K562 (cell line): ENCODE results near the gene HACE1. TPM values are rescaled to one million over a fixed set of nuclear protein-coding genes. Genes with fewer than 3 reads are reported as not detected.
A peak's percentile ranks its signal among the peaks of the same experiment; 100 is the strongest.

Experiments
- DACH1 ChIP-seq: fragments of 450-650 bp; IDR thresholded peaks from 2 replicates; pipeline ENCODE4 v1.6.1; 2018; ENCODE audit not compliant: partially characterized antibody
- LEF1 ChIP-seq: fragments of 450-650 bp; IDR thresholded peaks from 2 replicates; pipeline ENCODE4 v1.6.1; 2016; ENCODE audit warnings: mild to moderate bottlenecking
- NCOA1 ChIP-seq: fragments of 450-650 bp; IDR thresholded peaks from 2 replicates; pipeline ENCODE4 v1.6.1; 2016; ENCODE audit warnings: low read depth
- PHF21A ChIP-seq: fragments of 450-650 bp; IDR thresholded peaks from 2 replicates; pipeline ENCODE4 v1.6.1; 2017; ENCODE audit warnings: low read depth, borderline replicate concordance
- SAFB ChIP-seq: fragments of 200-400 bp; formaldehyde crosslinking; IDR thresholded peaks from 2 replicates; pipeline ENCODE4 v1.6.1; 2017; ENCODE audit warnings: low read depth, low read length, borderline replicate concordance
- SIRT6 ChIP-seq: IDR thresholded peaks from one replicate; pipeline ENCODE4 v1.6.1; 2012; ENCODE audit warnings: low read depth, mild to moderate bottlenecking, control low read depth, inconsistent platforms, low read length, moderate library complexity
- ZNF239 ChIP-seq: fragments of 250-450 bp; sonication (Bioruptor Pico); IDR thresholded peaks from 2 replicates; pipeline ENCODE4 v1.4.0; 2020; ENCODE audit warnings: mild to moderate bottlenecking
- ZNF586 ChIP-seq: fragments of 450-650 bp; formaldehyde crosslinking; conservative IDR thresholded peaks from 2 replicates; pipeline ENCODE4 v1.4.0; 2020; ENCODE audit warnings: mild to moderate bottlenecking, moderate library complexity
- polyA plus RNA-seq, 8 experiments: library from polyadenylated mRNA; depleted of rRNA in 4 of 8; stranded (reverse) in 5 of 8; unstranded in 3 of 8; fragments of >200 nt; fragmentation: Nextera tagmentation in 2 of 8; fragmentation: Illumina TruSeq in 1 of 8; extraction: Ambion mirVana in 2 of 8; extraction: Trizol in 1 of 8; gene quantifications; 2 replicates each; pipeline versions ENCODE4 v1.2.1 to v1.2.3, GENCODE V29; 2011 to 2014; ENCODE audit warnings: inconsistent platforms in 1 of 8, missing spikeins in 1 of 8
- total RNA-seq, 7 experiments: library from RNA; depleted of rRNA in 6 of 7; stranded (reverse); fragments of >200 nt in 6 of 7; fragmentation: Illumina TruSeq in 2 of 7; extraction: Trizol in 2 of 7; gene quantifications; 2 replicates each; pipeline versions ENCODE4 v1.2.1 to v1.2.3, GENCODE V29; 2011 to 2021; ENCODE audit warnings: low replicate concordance in 1 of 7
- TF ChIP-seq, protein P1 (sequence below): sonication (generic); formaldehyde crosslinking; IDR thresholded peaks from 2 replicates; pipeline ENCODE4 v1.8.1; 2023; ENCODE audit warnings: mild to moderate bottlenecking, missing genetic modification reagents
- TF ChIP-seq, protein P2 (sequence below): fragments of 250-450 bp; sonication (Bioruptor Pico); IDR thresholded peaks from 2 replicates; pipeline ENCODE4 v1.4.0; 2020; ENCODE audit warnings: mild to moderate bottlenecking, moderate library complexity
- TF ChIP-seq, protein P3 (sequence below): fragments of 250-450 bp; sonication (Bioruptor Pico); IDR thresholded peaks from 2 replicates; pipeline ENCODE4 v1.5.0; 2021; ENCODE audit warnings: mild to moderate bottlenecking, moderate library complexity
- TF ChIP-seq, protein P4 (sequence below), 2 experiments: IDR thresholded peaks in 1 of 2; conservative IDR thresholded peaks in 1 of 2; 2 replicates each; pipeline ENCODE4 v1.6.1; 2016; ENCODE audit warnings: low read depth in 2 of 2, mild to moderate bottlenecking in 1 of 2, missing compliant biosample characterization in 1 of 2, missing genetic modification characterization in 1 of 2, moderate library complexity in 1 of 2
- TF ChIP-seq, protein P5 (sequence below): fragments of 450-650 bp; formaldehyde crosslinking; IDR thresholded peaks from 2 replicates; pipeline ENCODE4 v1.4.0; 2022; ENCODE audit warnings: missing genetic modification characterization

Gene HACE1
- total and polyA plus RNA-seq, 9 of the 15 experiments (the other 6 are each of a cell fraction or from before 2014, with no cell fraction given), result 3.6 to 19.9 (median 9.1) TPM

DNA sequence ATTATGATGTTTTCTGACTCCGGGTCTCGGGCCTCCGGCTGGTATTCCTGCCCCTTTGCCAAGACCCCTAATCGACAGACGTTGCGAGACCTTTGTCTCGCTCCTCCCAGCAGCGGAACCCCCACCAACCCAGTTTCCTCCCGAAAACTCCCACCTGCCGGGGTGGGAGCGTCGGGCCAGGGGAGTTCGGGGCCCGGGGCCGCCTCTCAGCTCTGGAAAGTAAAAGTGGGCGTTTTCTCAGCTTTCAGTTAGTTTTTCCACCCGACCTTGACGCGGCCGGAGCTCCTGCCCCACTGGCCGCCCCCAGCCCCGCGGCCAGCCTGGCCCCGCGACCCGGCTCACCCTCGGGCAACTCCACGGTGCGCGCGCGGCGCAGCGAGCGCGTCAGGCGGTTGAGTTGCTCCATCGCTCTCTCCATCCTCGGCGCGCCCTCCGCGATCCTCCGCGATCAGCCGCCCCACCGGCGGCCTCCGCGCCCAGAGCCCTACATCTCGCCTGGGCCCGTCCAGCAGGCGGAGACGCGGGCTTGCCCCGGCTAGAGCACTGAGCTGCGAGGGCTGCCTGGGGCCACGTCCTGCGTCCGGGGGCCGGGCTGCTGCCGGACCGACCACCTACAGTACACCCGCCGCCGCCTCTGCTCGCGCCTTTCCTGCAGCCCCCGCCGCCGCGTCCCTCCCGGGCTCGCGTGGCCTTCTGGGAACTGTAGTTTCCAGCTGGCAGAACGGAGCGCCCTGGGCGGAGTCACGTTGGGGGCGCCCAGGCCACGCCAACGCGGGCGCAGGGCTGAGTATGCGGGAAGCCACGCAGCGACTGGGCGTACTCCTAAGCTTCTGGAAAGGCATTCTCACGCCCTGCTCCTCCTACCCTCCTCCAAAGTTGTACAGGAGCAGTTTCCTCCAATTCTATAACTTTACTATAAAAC, at the start of gene HACE1 (continued):
- TF ChIP-seq, protein P1, sequence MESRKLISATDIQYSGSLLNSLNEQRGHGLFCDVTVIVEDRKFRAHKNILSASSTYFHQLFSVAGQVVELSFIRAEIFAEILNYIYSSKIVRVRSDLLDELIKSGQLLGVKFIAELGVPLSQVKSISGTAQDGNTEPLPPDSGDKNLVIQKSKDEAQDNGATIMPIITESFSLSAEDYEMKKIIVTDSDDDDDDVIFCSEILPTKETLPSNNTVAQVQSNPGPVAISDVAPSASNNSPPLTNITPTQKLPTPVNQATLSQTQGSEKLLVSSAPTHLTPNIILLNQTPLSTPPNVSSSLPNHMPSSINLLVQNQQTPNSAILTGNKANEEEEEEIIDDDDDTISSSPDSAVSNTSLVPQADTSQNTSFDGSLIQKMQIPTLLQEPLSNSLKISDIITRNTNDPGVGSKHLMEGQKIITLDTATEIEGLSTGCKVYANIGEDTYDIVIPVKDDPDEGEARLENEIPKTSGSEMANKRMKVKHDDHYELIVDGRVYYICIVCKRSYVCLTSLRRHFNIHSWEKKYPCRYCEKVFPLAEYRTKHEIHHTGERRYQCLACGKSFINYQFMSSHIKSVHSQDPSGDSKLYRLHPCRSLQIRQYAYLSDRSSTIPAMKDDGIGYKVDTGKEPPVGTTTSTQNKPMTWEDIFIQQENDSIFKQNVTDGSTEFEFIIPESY (CRISPR knock-in tag), result peak; percentile 51; the same call in 1 of the 2 replicates
- TF ChIP-seq, protein P2, sequence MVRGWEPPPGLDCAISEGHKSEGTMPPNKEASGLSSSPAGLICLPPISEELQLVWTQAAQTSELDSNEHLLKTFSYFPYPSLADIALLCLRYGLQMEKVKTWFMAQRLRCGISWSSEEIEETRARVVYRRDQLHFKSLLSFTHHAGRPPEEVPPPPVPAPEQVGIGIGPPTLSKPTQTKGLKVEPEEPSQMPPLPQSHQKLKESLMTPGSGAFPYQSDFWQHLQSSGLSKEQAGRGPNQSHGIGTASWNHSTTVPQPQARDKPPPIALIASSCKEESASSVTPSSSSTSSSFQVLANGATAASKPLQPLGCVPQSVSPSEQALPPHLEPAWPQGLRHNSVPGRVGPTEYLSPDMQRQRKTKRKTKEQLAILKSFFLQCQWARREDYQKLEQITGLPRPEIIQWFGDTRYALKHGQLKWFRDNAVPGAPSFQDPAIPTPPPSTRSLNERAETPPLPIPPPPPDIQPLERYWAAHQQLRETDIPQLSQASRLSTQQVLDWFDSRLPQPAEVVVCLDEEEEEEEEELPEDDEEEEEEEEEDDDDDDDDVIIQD (CRISPR knock-in tag), result no peak
- no peak for TF ChIP-seq SIRT6
- TF ChIP-seq, protein P3, sequence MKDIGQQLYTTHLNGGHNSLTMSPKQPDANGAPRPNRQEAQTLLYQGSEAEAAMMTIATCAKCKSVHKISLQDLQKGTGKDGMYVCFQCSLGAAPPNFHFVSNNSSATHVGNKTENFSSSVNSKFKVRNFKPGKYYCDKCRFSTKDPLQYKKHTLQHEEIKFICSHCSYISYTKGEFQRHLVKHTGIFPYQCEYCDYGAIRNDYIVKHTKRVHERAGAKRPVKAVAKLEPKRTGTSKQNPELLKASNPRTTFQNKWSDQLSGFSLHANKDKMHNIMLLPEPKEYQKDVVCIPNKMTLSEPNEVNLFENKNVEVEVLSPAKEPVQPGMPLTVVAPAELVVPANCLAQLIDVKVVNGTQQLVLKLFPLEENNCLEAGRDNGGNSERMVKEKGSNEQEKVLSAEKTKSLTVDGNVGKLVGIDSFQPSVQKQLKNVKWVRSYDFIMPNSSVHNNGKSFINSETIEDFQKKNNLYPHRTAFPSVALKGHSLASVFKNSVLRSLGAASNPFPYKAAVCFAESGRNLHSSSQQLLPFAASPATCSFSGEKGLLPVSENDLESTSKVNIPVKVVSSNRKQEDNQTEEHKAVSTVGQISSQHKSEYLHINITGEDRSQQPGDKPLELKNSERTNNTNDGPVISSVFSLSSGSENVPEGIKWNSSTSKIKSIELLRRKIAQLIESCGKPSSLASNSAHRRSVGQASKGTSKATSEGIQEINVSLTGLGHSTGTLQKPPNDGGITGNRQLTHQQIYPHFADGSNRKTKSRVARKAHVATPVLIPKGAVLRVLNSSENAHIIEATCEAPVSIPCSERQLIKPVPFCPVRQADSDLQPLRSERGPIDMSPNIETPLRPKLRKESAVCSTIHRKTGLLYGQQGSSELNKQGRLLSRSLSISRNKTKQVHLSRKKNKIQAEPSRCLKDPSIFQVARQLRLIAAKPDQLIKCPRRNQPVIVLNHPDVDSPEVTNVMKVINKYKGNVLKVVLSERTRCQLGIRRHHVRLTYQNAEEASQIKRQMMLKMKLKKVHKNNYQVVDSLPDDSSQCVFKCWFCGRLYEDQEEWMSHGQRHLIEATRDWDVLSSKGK (CRISPR knock-in tag), result no peak
- no peak for TF ChIP-seq ZNF239 (CRISPR knock-in tag)
- TF ChIP-seq SAFB, result peak; percentile 57; the same call in 1 of the 2 replicates
- TF ChIP-seq PHF21A, result no peak
- TF ChIP-seq, protein P4, sequence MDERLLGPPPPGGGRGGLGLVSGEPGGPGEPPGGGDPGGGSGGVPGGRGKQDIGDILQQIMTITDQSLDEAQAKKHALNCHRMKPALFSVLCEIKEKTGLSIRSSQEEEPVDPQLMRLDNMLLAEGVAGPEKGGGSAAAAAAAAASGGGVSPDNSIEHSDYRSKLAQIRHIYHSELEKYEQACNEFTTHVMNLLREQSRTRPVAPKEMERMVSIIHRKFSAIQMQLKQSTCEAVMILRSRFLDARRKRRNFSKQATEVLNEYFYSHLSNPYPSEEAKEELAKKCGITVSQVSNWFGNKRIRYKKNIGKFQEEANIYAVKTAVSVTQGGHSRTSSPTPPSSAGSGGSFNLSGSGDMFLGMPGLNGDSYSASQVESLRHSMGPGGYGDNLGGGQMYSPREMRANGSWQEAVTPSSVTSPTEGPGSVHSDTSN (CRISPR knock-in tag; IDR thresholded peaks at IDR 0.05; ENCODE audit: low read depth), result no peak
- TF ChIP-seq, protein P4 (tag; conservative IDR thresholded peaks at IDR 0.05; ENCODE audit: low read depth), result no peak
- peak; percentile 32; the same call in 1 of the 2 replicates for TF ChIP-seq LEF1
- no peak for TF ChIP-seq ZNF586 (CRISPR knock-in tag)
- no peak for TF ChIP-seq DACH1
- TF ChIP-seq, protein P5, sequence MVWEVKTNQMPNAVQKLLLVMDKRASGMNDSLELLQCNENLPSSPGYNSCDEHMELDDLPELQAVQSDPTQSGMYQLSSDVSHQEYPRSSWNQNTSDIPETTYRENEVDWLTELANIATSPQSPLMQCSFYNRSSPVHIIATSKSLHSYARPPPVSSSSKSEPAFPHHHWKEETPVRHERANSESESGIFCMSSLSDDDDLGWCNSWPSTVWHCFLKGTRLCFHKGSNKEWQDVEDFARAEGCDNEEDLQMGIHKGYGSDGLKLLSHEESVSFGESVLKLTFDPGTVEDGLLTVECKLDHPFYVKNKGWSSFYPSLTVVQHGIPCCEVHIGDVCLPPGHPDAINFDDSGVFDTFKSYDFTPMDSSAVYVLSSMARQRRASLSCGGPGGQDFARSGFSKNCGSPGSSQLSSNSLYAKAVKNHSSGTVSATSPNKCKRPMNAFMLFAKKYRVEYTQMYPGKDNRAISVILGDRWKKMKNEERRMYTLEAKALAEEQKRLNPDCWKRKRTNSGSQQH (CRISPR knock-in tag), result no peak
- no peak for TF ChIP-seq NCOA1
